Measurements from ENCODE around the gene TEX10.

The TEX10 gene

GRCh38 chr9:100364013-100364412, 11.3 kb upstream of the TEX10 start:
- H3K4me1 ChIP-seq (ENCODE audit: control insufficient read depth, insufficient read depth, low read length) = no peaks in the 10 kb centered on the region
- TF ChIP-seq ZNF518A (tag by site-specific recombination; conservative IDR thresholded peaks at IDR 0.05; ENCODE audit: low read depth) (no peak), INSM2 (tag by site-specific recombination; IDR thresholded peaks at IDR 0.05) (no peak), PRDM1 (tag by site-specific recombination; IDR thresholded peaks at IDR 0.05) (no peak), GLIS1 (tag by site-specific recombination; IDR thresholded peaks at IDR 0.05) (no peak), ZNF658 (tag by site-specific recombination; IDR thresholded peaks at IDR 0.05) (no peak), MYNN (tag by site-specific recombination; IDR thresholded peaks at IDR 0.05; ENCODE audit: borderline replicate concordance) (no peak), YY1 (tag by site-specific recombination; IDR thresholded peaks at IDR 0.05) (no peak), ZNF600 (tag by site-specific recombination; IDR thresholded peaks at IDR 0.05) (no peak)
- POLR2A ChIA-PET = interaction anchor here (0.7 kb wide), 1 partner anchor 11 kb away, joined by 3 read pairs; the partner anchor contains the start of gene TEX10
- no peaks in the 10 kb centered on the region for H3K9me3 ChIP-seq (ENCODE audit: control insufficient read depth, insufficient read depth, low read depth, low read length)
- CTCF ChIA-PET = interaction anchor here (0.8 kb wide), 1 partner anchor 10 kb away, joined by 3 read pairs; no protein-coding TSS in a partner anchor
- H3K4me3 ChIP-seq (ENCODE audit: low read depth, low read length) = no peak overlapping the region
- no peaks in the 10 kb centered on the region for H3K36me3 ChIP-seq (ENCODE audit: control insufficient read depth in 2 of 2, insufficient read depth in 1 of 2, low read length in 2 of 2)
- no peak overlapping the region for H3K27ac ChIP-seq (ENCODE audit: extremely low read depth, low read depth, low read length)

- peaks cover 0 to 7% of the 10 kb centered on the region in 2 experiments; a peak in 1 of 3 replicates for H3K36me3 ChIP-seq (ENCODE audit: control insufficient read depth in 2 of 2, insufficient read depth in 1 of 2, low read length in 2 of 2)
- POLR2A ChIA-PET = no interaction called here
- TF ChIP-seq ZNF174 (tag by site-specific recombination; IDR thresholded peaks at IDR 0.05) = no peak
- no peak for TF ChIP-seq ZNF670 (tag by site-specific recombination; IDR thresholded peaks at IDR 0.05; ENCODE audit: low read depth)
- TF ChIP-seq ZNF146 (tag by site-specific recombination; IDR thresholded peaks at IDR 0.05) = peak; percentile 25; the same call in 1 of the 2 replicates
- TF ChIP-seq ZNF184 (tag by site-specific recombination; IDR thresholded peaks at IDR 0.05) = no peak
- no peak for TF ChIP-seq GFI1B (tag by site-specific recombination; IDR thresholded peaks at IDR 0.05)
- H3K9me3 ChIP-seq (ENCODE audit: control insufficient read depth, insufficient read depth, low read depth, low read length) = no peaks in the 10 kb centered on the region
- no peak overlapping the region for H3K4me3 ChIP-seq (ENCODE audit: low read depth, low read length)
- H3K4me1 ChIP-seq (ENCODE audit: control insufficient read depth, insufficient read depth, low read length) = no peaks in the 10 kb centered on the region
- H3K27ac ChIP-seq (ENCODE audit: extremely low read depth, low read depth, low read length) = no peak overlapping the region
- CTCF ChIA-PET = no interaction called here
Observed at GRCh38 chr9:100359057-100359456, 6.3 kb upstream of the TEX10 start.

- Histone ChIP-seq H3K4me3 (ENCODE audit: low read depth, low read length) (no peak overlapping the region), H3K4me1 (ENCODE audit: control insufficient read depth, insufficient read depth, low read length) (no peaks in the 10 kb centered on the region), H3K27ac (ENCODE audit: extremely low read depth, low read depth, low read length) (no peak overlapping the region), H3K36me3 (ENCODE audit: control insufficient read depth in 2 of 2, insufficient read depth in 1 of 2, low read length in 2 of 2) (peaks cover 0 to 7% of the 10 kb centered on the region in 2 experiments; a peak in 1 of 3 replicates), H3K9me3 (ENCODE audit: control insufficient read depth, insufficient read depth, low read depth, low read length) (no peaks in the 10 kb centered on the region)
- ChIA-PET POLR2A (no interaction called here), CTCF (no interaction called here)
- TF ChIP-seq ZNF121 (tag by site-specific recombination; IDR thresholded peaks at IDR 0.05) (no peak), WT1 (tag by site-specific recombination; IDR thresholded peaks at IDR 0.05) (no peak), ZNF239 (tag by site-specific recombination; IDR thresholded peaks at IDR 0.05) (no peak), ZNF341 (tag by site-specific recombination; IDR thresholded peaks at IDR 0.05; ENCODE audit: low read depth) (no peak), ATF2 (tag by site-specific recombination; IDR thresholded peaks at IDR 0.05; ENCODE audit: low read depth) (no peak), ZNF112 (tag by site-specific recombination; IDR thresholded peaks at IDR 0.05) (no peak), ZBTB44 (tag by site-specific recombination; IDR thresholded peaks at IDR 0.05) (no peak), ZNF664 (tag by site-specific recombination; IDR thresholded peaks at IDR 0.05) (no peak), KLF17 (tag by site-specific recombination; IDR thresholded peaks at IDR 0.05) (no peak)
Observed at GRCh38 chr9:100357501-100357900, 4.8 kb upstream of the TEX10 start.
